HG03135 (cell line): ENCODE measurements around the gene AKAP7.
"Not testable (repeated sequence)": the region's sequence is repeated elsewhere in the genome, so short reads cannot be mapped to it uniquely, and the experiment has no call there.

Experiments
- ATAC-seq: cut with Tn5 transposase; IDR thresholded peaks from one replicate; pipeline ENCODE4 v1.9.1; 2021; ENCODE audit warnings: mild to moderate bottlenecking, moderate library complexity; ENCODE audit not compliant: unreplicated experiment

Gene AKAP7

GRCh38 chr6:131288214-131288613 is 152.9 kb downstream of the AKAP7 start:
- ATAC-seq: no peak

GRCh38 chr6:131290955-131291354 is 155.7 kb downstream of the AKAP7 start:
- no peak for ATAC-seq

- no peak for ATAC-seq
Observed at GRCh38 chr6:131292145-131292938, 157.1 kb downstream of the AKAP7 start.

- ATAC-seq: no peak
Observed at GRCh38 chr6:131293472-131293911, 158.2 kb downstream of the AKAP7 start.

- ATAC-seq: no peak
Observed at GRCh38 chr6:131295081-131295480, 159.8 kb downstream of the AKAP7 start.

GRCh38 chr6:131300826-131301225 is 165.6 kb downstream of the AKAP7 start:
- ATAC-seq: not testable (repeated sequence)

- ATAC-seq: no peak
Observed at GRCh38 chr6:131303338-131303930, 168.2 kb downstream of the AKAP7 start.

- no peak for ATAC-seq
Observed at GRCh38 chr6:131305037-131305850, 170.0 kb downstream of the AKAP7 start.

- ATAC-seq: no peak
Observed at GRCh38 chr6:131309437-131309836, 174.2 kb downstream of the AKAP7 start.

GRCh38 chr6:131314838-131315237 is 179.6 kb downstream of the AKAP7 start:
- no peak for ATAC-seq

- ATAC-seq: no peak
Observed at GRCh38 chr6:131316654-131317053, 181.4 kb downstream of the AKAP7 start.

GRCh38 chr6:131317516-131317915 is 182.2 kb downstream of the AKAP7 start:
- no peak for ATAC-seq

- no peak for ATAC-seq
Observed at GRCh38 chr6:131321589-131321988, 186.3 kb downstream of the AKAP7 start.

GRCh38 chr6:131322125-131322524 is 186.9 kb downstream of the AKAP7 start:
- no peak for ATAC-seq

GRCh38 chr6:131325669-131326068 is 190.4 kb downstream of the AKAP7 start:
- not testable (repeated sequence) for ATAC-seq

- ATAC-seq: not testable (repeated sequence)
Observed at GRCh38 chr6:131328727-131329126, 193.5 kb downstream of the AKAP7 start.

- ATAC-seq: no peak
Observed at GRCh38 chr6:131331151-131331550, 195.9 kb downstream of the AKAP7 start.

- no peak for ATAC-seq
Observed at GRCh38 chr6:131331873-131332781, 196.9 kb downstream of the AKAP7 start.
